ENCODE data around the gene MEA1.

GRCh38 chr6:43047998-43048397 is 34.3 kb upstream of the MEA1 start:
- TF ChIP-seq CREB1 (IDR thresholded peaks at IDR 0.05; ENCODE audit: low read depth) = no peak
- no peak for TF ChIP-seq FOXM1 (IDR thresholded peaks at IDR 0.05; ENCODE audit: borderline replicate concordance, low read depth)
- no peak for TF ChIP-seq RAD21 (IDR thresholded peaks at IDR 0.05; ENCODE audit: low read depth)
- no peak for TF ChIP-seq EP300 (IDR thresholded peaks at IDR 0.05; ENCODE audit: borderline replicate concordance)
- TF ChIP-seq CEBPB (IDR thresholded peaks at IDR 0.05) = no peak

All from Ishikawa (cell line).